Vagina (tissue), 2 donors: Measurements from ENCODE around the gene AMFR.

Source experiments
- CTCF ChIP-seq, 3 experiments: fragments of 450-650 bp in 2 of 3; fragments of 200-600 bp in 1 of 3; sonication (generic) in 1 of 3; IDR thresholded peaks; one replicate each; pipeline ENCODE4 v1.5.1; 2017 to 2019; ENCODE audit warnings: antibody characterized with exemption in 3 of 3, mild to moderate bottlenecking in 2 of 3, moderate library complexity in 2 of 3
- POLR2A ChIP-seq, 2 donors: fragments of 450-650 bp; IDR thresholded peaks; one replicate each; pipeline ENCODE4 v1.6.1; 2017; ENCODE audit warnings: antibody characterized with exemption in 2 of 2, mild to moderate bottlenecking in 2 of 2, moderate library complexity in 2 of 2
- POLR2AphosphoS5 ChIP-seq, 2 donors: sonication (generic); formaldehyde crosslinking; IDR thresholded peaks; one replicate each; pipeline ENCODE4 v1.9.0; 2017; ENCODE audit warnings: antibody characterized with exemption in 2 of 2, mild to moderate bottlenecking in 2 of 2, low read depth in 1 of 2; ENCODE audit not compliant: insufficient read depth in 1 of 2

GRCh38 chr16:56363181-56363716 is 62.1 kb downstream of the AMFR start:
- TF ChIP-seq CTCF (IDR thresholded peaks at IDR 0.05) (no peak), POLR2A (IDR thresholded peaks at IDR 0.05) (no peak), POLR2AphosphoS5 (IDR thresholded peaks at IDR 0.05; ENCODE audit: insufficient read depth in 1 of 2, low read depth in 1 of 2) (no peak)
